GM18951 (cell line): Measurements from ENCODE around the gene PPM1H.

Experiments
- POLR2A ChIP-seq: IDR thresholded peaks from 4 replicates; pipeline ENCODE4 v1.6.1; 2011; ENCODE audit warnings: mild to moderate bottlenecking; ENCODE audit not compliant: insufficient read length, insufficient read depth; ENCODE audit errors: extremely low read depth
- in situ Hi-C: fragments of 300-500 bp; cut with MboI; formaldehyde crosslinking; loops from one replicate; pipeline ENCODE4 v1.12.0; 2022; ENCODE audit warnings: low sequenced_read_pairs, mixed read lengths, inconsistent platforms; ENCODE audit not compliant: unreplicated experiment

Gene PPM1H

GRCh38 chr12:62781136-62781880, 153.6 kb downstream of the PPM1H start:
- in situ Hi-C loops, result no loop called here
- no peak for TF ChIP-seq POLR2A

- in situ Hi-C loops, result no loop called here
- no peak for TF ChIP-seq POLR2A
Measured at GRCh38 chr12:62779488-62779887, 155.5 kb downstream of the PPM1H start.

DNA sequence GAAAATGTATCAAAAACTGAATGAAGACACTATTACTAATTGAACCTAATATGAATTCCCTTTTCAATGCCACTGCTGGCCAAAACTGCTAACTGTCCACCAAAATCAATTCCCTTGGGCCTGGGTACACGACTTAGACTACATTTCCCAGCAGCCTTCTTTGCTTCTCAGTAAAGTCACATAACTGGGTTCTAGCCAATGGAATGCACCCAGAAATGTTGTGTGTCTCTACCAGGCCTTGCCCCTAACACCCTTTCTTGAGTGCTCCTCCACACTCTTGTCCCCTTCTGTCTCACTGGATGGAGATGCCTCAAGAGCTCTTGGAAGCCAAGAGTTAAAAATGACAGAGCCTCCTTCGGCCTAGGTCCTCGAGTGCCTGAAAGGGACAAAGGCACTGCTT, 156.8 kb downstream of the PPM1H start:
- in situ Hi-C loops, result no loop called here
- TF ChIP-seq POLR2A, result no peak

DNA sequence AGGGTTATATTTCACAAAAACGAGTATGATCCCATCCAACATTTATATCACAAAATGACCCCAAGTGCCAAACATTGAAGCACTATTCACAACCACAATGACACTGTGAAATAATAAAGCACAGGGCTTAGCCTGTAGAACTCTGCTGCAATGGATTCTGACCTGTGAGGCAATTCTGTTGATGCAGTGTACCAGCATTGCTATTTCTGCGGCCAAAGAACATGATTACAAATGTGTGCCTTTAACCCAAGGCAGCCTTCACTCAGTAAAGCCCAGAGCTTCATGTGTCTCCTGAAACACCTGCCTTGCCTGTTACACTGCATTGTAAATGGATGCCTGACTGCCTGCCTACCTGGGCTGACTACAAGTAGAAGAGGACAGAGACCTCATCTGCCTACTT, 158.0 kb downstream of the PPM1H start:
- in situ Hi-C loops, result no loop called here

DNA sequence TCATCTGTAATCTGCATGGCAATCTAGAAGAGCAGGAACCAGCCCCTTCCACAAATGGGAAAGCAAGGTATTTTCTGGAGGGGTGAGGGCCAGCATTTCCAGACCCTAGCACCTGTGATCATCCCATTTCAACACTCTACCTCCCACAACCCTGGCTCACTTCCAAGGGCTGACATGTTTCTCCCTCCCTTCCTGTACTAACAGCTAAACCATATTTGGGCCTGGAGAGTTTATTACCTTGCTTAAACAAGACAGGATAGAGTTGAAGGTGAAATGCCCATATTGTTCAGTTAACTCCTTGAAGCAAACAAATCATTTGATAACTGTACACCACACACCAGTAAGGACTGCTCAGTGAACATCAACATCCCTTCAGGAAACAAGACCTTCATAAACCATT, 158.4 kb downstream of the PPM1H start:
- in situ Hi-C loops, result no loop called here
- TF ChIP-seq POLR2A, result no peak

More for the DNA sequence above, 158.0 kb downstream of the PPM1H start:
- no peak for TF ChIP-seq POLR2A

DNA sequence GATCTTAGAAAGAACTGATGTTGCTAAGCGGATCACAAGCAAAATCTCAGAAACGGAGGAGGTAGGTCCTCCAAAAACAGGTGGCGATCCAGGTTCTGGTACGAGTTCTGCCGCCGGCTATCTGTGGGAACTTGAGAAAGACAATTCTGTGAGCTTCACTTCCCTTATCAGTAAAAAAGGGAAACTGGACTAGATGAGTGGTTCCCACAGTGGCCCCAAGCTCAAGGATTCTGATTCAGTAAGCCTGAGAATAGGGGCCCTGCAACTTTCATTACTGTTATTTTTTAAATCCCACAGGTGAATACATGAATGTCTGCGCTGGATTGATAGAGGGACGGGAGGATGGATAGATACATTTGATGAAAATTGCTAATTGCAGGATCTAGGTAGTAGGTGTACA, 160.2 kb downstream of the PPM1H start:
- in situ Hi-C loops, result no loop called here

GRCh38 chr12:62772416-62772955, 162.5 kb downstream of the PPM1H start:
- no peak for TF ChIP-seq POLR2A
- in situ Hi-C loops, result no loop called here

More for the DNA sequence above, 160.2 kb downstream of the PPM1H start:
- no peak for TF ChIP-seq POLR2A

GRCh38 chr12:62771828-62772227, 163.1 kb downstream of the PPM1H start:
- in situ Hi-C loops, result no loop called here
- no peak for TF ChIP-seq POLR2A

DNA sequence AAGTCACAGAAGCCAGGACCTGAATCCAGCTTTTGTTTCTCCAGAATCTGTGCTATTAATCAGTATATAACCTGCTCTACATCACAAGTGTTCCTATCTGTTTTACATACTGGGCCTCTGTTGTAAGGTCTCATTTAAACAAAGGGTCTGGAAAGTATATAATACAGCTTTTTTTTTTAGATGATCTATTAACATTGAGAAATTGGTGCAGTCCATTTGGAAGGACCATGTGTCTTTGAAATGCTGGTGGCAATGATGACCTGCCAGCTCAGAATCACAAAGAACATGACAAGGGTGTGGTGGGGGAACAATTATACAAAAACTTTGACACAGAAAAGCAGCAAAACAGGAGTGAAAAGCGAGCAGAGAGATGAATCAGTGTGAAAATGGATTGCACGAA, 164.6 kb downstream of the PPM1H start:
- TF ChIP-seq POLR2A, result no peak
- in situ Hi-C loops, result no loop called here

GRCh38 chr12:62769076-62769619, 165.8 kb downstream of the PPM1H start:
- in situ Hi-C loops, result no loop called here
- TF ChIP-seq POLR2A, result no peak

- in situ Hi-C loops, result no loop called here
- TF ChIP-seq POLR2A, result no peak
Measured at GRCh38 chr12:62767946-62768345, 167.0 kb downstream of the PPM1H start.

GRCh38 chr12:62767496-62767895, 167.5 kb downstream of the PPM1H start:
- in situ Hi-C loops, result no loop called here
- TF ChIP-seq POLR2A, result no peak

GRCh38 chr12:62766496-62766895, 168.5 kb downstream of the PPM1H start:
- no peak for TF ChIP-seq POLR2A
- in situ Hi-C loops, result no loop called here
